GDM1 (cell line): Measurements from ENCODE around the gene NTM.

Source experiments
- DNase-seq: peaks from one replicate; lab custom pipeline; 2025; lab: John Stamatoyannopoulos, UW

NTM gene

DNA sequence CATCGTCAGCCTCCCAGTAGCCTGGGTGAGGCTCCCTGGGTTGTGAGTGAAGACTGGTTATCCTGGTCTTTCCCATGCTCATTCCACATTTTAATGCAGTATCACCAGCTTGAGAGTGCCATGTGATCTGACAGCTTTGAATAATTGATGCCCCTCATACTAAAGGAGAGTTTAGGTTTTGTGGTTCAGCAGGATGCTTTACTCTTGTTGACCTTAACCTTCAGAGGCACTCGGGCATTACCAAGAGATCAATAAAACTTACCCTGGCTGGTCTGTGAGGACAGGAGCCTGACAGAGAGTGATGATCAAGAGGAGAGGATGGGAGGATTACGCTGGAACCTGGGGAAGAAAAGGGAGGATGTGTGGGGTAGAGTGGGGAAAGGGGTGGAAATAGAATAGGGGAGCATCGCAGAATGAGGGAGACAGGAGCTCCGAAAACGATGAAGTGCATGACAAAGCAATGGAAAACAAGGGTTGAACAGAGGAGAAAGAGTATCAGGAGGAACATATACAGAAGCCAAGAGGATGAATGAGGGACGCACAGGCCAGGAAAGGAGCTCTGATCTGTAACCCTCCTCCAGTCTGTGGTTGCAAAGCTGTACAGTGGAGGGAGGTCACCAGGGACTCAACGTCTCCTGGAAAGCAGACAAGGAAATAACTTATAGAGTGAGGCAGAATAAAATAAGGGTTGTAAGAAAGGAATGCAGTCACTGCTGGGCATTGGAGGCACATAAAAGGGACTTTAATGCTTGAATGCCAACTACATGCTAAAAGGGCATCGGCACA lies 594.5 kb downstream of the NTM start:
- no peak for DNase-seq

DNA sequence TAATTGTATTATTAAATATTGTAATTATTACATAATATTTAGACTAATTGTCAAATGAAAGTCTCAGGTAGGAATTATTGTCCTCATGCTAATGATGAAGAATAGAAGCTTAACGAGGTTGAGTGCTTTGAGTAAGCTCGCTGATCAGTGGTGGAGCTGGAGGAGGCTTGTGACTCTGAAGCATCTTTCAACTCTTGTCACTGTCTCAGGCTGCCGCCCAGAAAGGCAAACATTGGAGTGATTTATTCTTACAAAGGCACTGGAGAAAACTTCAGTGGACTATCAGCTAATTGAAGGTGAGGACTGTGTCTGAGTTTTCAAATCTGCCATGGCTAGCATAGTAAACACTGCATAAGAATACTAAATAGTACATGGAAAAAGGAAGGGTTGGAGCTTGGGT lies 595.1 kb downstream of the NTM start:
- DNase-seq: no peak

DNA sequence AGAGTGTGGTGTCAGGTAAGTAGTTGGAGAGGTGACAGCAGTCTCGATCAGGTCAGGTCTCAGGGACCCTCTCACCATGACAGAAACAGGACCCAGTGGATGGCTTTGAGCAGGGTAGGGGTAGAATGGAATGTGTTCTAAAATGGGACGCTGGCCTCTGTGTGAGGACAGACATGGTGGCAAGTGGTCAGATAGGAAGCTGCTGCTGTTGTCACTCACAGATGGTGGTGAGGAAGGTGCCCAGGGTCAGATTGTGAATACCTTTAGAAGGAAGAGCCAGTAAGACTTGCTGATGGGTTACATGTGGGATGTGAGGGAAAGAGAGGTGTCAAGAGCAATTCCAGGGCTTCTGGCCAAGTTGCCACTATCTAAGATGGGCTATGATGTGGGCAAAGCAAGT lies 596.3 kb downstream of the NTM start:
- no peak for DNase-seq

DNA sequence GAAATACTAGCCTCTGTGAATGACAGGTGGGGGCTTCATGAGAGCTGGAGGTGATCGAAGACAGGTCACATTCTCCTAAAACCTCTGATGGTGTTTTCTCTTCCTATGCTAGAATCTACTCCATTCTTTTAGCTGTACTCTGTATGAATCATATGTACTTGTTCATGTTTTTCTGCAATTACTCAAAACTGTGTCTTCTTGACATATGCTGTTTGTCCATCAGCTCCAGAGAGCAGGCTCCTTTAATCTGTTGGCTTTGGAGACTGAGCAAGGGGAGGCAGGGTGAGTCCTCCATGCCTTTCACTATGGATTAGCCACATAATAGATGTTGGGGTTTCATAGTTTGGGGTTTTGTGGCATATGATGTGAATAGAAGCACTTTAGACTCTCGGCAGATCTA lies 598.8 kb downstream of the NTM start:
- DNase-seq: no peak

DNA sequence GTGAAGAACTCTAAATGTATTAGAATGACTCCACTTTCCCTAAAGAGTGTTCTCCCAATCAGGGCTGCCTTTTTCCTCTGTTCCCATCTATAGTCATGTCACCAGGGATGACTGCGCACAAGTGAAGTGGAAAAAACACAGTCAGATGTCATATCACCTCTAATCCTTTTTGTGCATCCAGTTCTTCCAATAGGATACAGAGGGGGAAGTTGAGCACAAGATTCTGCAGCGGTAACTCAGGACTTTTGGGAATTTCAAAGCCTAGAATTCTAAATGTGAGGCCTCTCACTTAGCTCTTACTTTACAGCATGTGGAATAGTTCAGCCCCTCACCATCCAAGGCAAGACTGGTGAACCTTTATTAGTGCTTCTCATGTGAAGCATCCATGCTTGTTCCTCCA lies 602.6 kb downstream of the NTM start:
- no peak for DNase-seq

DNA sequence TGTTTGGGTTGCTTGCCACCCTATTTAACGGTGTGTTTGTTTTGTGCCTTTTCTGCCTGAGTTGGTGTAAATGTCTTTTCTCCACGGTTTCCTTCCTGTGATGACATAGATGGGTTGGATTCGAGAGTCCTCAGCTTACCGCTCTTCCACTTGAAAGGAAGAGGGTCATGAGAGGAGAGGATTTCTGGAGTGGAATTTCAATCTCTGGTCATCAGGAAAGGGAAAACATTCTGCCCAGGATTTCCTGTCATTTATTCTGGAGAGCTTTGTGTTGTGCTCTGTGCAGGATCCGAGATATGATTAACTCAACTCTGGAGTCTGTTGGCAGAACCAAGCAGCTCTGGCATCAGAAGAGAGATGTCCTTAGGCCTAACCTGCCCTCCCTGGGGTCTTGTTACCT lies 605.2 kb downstream of the NTM start:
- no peak for DNase-seq

DNA sequence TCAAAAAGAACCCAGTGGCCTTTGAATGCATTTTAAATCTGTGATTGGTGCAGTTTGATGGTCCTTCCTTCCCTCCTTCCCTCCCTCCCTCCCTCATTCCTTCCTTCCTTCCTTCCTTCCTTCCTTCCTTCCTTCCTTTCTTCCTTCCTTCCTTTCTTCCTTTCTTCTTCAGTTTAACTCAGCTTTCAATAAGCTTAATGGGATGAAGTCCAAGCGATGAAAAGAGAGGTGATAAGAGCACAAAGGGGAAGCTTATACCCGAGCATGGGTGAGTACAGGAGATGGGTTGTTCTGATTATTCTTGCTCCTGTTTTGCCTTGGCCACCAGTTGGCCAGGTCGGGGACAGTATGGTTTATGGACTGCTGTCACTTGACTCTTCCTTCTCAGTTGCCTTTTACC lies 605.6 kb downstream of the NTM start:
- no peak for DNase-seq

DNA sequence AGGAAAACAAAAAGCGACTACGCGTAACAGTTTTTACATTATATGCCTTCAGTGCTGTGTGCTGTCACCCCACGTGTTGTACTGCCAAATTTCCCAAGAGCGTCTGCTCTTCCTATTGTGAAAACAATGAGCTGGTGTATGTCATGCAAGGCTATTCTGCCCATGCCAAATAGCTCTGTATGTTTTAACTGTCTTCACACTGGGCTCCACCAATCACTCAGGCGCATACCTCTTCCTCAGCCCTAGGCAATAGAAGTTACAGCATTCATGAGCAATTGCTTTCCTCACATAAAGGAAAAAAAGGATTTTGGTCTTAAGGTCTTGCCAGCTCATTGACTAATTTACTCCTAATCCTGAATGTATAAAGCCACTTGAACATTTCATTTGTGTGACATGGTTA lies 606.8 kb downstream of the NTM start:
- DNase-seq: no peak

DNA sequence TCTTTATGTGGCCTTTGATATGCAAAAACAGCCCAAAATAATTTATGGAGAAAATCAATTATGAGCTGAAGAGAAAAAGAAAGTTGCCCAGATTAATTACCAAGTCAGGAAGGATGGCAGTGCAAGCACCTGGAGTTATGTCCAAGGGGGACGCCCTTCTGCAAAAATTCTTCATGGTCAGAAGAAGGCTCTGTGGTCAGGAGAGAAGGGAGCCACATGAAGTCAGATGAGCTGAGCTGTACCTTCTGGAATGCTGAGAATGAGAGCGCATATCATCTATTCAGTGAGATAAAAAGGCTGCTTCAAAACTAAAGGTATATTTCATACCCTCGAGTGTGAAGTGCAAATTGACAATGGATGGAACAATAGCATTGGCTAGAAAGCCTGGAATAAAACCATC lies 607.4 kb downstream of the NTM start:
- DNase-seq: no peak

DNA sequence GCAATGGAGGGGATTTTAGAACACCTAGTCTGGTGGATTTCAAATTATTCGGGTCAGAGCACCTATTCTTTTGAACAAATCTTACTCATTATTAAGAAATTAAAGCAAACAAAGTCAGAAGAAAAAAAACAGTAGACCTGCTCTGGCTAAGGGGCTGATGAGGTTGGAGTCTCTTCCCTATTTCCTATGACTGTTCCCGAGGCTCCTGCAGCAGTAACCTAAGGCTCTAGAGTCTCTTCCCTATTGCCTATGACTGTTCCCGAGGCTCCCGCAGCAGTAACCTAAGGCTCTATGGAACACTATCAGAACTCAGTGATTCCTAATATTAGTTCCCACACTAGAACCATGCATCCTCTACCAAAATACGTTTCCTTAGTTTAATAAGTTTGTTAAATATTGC lies 607.9 kb downstream of the NTM start:
- DNase-seq: no peak

DNA sequence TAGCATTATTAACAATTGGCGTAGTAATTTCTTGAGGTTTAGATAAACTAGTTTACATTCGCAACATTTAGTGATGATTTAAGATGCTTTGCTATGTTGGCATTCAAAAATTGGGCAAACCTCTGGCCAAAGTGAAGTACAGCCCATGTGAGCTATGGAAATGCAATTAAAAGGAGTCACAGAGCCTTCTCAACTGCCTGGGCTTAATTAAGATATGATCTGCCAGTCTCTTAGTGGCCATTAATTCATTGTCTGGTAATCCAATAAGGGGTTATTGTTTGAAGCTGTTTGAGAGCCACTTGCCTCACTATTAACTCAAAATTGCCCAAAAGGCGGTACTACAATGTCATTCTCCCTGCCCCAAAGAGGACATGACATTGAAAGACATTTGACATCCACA lies 608.9 kb downstream of the NTM start:
- DNase-seq: no peak

DNA sequence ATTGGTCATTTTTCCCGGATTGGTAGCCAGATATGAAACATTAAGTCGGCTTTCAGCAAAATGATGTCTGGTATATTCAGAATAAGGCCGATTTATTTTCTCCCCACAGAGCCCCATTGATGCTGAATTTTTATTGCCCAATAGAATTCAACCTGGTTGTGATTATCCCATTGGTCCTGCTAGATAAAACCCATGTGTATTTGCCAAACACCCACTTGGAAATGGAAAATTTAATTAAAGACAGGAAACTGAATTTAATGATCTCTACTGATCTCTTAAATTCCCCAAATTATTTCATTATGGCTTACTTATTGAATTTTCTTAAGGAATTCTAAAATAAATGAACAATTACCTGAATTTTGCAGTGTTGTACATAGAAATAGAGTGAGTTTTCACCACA lies 609.8 kb downstream of the NTM start:
- no peak for DNase-seq

DNA sequence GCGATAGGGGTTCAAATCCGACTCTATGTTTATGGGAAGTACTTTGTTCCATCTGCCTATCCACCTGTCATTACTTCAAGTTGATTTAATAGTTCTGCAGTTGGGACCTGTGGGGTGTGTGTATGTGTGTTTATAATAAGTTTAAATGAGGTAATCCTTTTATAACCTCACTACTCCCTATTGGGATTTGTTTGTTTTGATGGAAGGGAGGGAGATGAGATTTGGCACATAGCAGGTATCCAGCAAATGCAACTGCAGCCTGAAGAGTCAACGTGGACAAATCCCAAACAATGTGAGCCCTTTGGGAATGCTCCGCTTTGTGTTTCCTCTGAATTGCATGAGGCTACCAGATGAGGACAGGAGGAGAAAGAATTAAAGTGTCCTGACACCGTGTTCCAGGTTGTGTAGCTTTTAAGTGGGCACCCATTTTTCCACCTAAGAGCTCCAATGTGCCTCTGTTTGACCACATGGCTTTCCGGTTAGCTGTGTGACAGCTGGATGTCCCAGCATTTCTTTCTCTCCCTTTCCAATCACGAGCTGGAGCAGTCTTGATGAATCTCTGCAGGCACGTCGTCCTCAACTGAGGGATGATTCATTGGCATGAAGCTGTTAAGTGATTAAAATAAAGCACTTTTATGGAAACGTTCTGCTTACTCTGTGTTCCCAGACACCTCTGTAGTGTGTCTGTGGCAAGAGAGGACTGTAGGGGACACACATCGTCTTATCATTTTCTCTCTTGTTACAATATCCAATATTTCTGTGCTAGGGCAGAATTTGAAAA lies 610.7 kb downstream of the NTM start:
- no peak for DNase-seq

DNA sequence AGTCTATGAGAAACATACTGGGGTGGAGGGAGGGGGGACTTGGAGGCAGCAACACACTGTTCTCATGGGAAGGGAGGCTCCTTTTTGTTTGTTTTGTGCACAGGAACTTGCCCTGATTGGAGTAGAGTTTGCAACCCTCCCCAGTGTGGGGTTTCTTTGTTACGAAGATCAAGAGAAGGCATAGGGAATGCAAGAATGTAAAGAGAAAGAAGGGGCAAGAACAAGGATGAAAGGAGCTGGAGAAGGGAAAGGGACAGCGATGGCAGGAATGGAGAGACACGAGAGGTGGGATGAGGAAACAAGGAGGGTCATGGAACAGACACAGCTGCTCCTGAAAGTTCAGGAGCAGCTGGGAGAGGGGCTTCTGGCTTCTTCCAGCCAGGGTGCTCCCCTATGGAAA lies 611.7 kb downstream of the NTM start:
- DNase-seq: no peak

DNA sequence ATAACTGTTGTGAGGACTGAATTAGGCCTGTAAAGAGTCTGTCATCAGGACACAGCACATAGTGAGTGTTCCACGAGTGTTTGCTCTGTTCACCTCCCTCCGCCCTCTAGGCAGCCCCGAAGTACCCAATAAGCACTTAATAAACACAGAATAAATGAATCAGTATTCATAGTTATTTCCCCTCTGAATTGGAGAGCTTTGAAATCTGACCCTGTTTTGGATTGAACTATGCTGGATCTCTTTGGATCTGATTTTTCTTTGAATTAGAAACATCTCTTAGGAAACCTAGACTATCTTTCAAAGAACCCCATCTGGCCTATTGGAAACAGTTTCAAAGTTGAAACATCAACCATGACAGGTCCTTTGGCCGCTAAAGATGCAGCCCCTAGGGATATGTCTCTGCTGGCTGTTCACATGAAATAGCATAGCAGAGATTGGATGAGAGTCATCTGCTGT lies 615.5 kb downstream of the NTM start:
- DNase-seq: no peak

DNA sequence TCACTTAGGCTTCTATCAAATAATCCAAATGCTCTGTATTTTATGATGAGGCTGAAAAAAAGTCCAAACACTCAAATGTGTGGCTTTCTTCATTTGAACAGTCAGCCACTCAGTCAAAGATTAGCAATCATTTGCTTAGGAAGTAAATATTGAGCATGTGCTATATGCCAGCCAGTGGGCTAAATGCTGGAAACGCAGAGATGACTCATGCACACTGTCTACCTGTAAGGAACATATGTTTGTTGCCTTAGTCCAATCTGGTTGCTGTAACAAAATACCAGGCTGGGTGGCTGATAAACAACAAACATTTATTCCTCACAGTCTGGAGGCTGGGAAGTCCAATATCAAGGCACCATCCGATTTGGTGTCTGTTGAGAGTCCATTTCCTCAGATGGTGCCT lies 617.3 kb downstream of the NTM start:
- DNase-seq: no peak

DNA sequence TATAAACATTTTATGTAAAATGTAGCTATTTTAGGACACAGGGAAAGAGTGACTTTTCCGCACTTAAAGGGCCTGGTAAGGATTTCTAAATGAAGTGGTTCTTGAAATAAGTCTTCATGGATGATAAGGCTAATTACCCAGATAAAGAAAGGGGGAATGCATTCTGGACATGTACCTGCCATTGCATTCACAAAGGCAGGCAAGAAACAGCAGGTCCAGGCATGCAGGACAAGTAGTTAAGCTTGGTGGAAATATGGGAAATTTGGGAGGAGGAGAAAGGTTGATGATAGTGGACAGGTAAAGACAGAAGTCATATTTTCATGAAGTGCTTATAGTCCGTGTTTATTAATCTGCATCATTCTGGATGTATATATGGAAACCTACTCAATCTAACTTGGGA lies 621.2 kb downstream of the NTM start:
- no peak for DNase-seq

DNA sequence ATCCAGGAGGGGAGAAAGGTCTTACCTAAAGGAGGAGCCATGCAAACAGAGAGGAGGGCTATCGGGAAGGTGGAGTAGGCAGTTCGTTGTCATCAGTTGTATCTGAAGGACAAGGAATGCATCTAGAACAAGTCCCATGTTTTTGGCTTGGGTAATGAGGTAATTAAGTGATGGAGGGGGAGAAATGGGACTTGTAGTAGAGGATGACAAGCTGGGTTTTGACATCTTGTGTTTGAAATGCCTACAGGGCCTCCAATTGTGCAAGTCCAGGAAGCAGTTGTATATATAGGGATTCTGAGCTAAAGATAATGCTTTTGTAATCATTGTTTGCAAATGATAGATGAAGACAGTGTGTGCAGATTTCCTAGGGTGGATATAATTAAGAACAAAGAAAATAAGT lies 622.8 kb downstream of the NTM start:
- DNase-seq: no peak

DNA sequence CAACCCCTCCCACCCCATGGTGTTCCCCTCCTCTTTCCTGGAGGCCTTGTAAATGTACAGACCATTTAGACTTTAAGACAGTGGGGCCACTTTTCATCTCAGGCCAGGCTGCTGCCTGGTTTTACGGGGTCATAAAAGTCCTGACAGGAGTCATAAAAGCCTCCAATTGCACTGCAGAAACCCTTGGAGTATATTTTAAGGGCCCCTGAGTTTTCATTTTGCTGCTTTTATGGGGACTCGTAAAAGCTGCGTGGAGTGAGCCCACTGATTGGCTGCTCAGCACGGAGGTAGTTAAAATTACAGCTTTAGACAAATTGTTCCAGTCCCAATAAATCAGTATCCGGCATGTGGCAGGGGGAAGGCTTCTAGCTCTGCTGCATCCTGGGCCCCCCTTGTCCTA lies 627.6 kb downstream of the NTM start:
- no peak for DNase-seq

DNA sequence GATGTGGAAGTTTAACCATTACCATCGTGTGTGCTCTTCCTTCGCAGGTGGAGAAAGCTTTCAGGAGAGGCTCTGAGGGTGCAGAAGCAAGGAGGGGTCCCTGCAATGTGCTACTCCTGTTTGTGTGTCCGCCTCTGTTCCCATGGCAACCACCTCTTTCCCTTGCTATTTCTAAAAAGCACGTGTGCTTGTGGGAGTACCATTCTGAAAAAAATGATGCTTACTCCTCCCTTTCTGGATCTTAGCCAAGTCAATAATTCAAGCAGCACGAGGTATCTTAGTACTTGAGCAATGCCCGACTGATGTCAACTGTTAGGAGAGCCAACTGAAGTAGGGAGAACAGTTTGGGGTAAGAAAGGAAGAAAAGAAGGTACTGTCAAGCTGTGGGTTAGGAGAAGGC lies 628.7 kb downstream of the NTM start:
- DNase-seq: no peak

DNA sequence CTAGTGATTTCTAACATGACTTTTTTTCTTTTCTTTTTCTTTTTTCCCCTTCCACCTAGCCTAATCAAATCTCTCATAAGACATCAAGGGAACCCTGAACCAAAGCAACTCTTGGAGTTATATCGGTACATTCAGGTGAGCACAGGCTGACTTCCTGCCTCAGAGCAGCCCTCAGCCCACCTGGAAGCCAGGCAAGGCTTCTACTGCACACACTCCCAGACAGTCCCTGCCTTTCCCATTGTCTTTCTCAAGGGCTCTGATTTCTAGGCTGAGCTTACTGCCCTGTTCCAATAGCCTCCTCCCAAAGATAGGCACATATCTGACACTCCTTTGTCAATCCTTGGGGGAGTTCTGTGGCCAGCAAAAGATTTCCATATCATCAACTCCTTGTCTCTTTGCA lies 629.5 kb downstream of the NTM start:
- DNase-seq: no peak

DNA sequence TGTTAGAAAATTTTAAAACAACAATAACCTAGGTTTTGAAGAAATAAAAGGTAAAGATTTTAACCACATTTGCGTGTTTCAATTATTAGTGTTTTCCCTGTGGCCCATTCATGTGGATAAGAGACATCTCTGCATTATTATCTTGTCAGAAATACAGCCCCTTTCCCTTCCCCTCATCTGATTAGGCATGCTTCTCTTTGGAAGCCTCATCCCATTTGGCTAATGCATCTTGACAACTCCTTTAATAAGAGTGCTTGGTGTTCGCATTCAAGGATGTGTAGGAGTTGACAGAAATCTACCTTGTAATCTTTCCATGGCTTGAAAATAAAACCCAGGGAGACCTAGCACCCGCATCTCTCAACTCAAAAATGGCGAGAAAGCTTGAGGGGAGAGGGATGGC lies 635.5 kb downstream of the NTM start:
- DNase-seq: no peak

DNA sequence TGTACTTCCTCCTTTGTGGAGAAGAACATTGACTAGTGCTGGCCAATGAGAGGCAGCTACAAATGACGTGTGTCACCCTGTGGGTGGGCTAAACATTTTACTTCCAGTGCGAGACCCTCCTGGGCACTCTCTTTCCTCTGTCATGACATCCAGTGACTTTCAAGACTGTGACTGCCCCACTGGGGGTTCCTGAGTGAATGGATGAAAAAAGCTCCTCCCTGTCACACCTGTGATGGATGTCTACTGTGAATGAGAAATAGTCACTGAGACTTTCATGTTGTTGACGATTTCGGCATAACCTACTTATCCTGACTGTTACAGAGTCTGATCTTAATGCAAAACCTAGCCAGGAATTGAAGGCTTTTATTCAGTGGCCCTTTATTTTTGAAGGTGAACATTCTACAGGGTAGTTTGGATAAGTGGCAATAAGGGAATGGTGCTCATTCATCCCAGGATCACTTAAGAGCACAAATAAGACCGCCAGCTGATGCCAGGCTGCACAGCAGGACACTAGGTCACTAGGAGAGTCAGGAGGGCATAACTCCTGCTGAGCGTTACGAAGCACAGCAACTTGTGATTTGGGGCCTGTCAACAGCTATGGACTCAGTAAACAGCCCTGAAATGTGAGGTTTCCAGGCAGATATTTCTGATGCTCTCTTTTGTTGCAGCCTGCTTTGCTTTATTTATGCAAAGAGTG lies 636.6 kb downstream of the NTM start:
- DNase-seq: no peak
